CD4-positive, alpha-beta memory T cell (primary cell): ENCODE results near the gene SP6. TPM values are rescaled to one million over a fixed set of nuclear protein-coding genes. Genes with fewer than 3 reads are reported as not detected.

Source experiments
- CTCF ChIA-PET: fragments of 350-600 bp; sonication (Branson Sonifier 250); formaldehyde crosslinking; loops from one replicate; lab custom pipeline; 2021; ENCODE audit warnings: inconsistent platforms; ENCODE audit not compliant: partially characterized antibody; lab: Charles Lee
- POLR2A ChIA-PET: fragments of 350-600 bp; sonication (Branson Sonifier 250); formaldehyde crosslinking; loops from one replicate; lab custom pipeline; 2021; ENCODE audit not compliant: partially characterized antibody; lab: Charles Lee
- DNase-seq, 5 donors: peaks; one replicate each; pipeline versions ENCODE4 v3.0.0 to v3.0.0-alpha.2; 2020 to 2022; ENCODE audit warnings: mixed read lengths in 1 of 5
- H3K27ac ChIP-seq: one replicate; pipeline ENCODE4 v1.7.0; 2013; ENCODE audit warnings: low read depth, low read length
- H3K27me3 ChIP-seq: 2 replicates; pipeline ENCODE4 v1.7.0; 2013; ENCODE audit warnings: mild to moderate bottlenecking, low read length, moderate library complexity; ENCODE audit not compliant: insufficient read depth
- H3K36me3 ChIP-seq: 2 replicates; pipeline ENCODE4 v1.7.0; 2013; ENCODE audit warnings: mild to moderate bottlenecking, low read length, moderate library complexity; ENCODE audit not compliant: insufficient read depth
- H3K4me1 ChIP-seq: 2 replicates; pipeline ENCODE4 v1.7.0; 2013; ENCODE audit warnings: mild to moderate bottlenecking, low read length, moderate library complexity; ENCODE audit not compliant: insufficient read depth
- H3K4me3 ChIP-seq, 2 donors: one replicate each; pipeline ENCODE4 v1.7.0; 2013; ENCODE audit warnings: low read length in 2 of 2, mild to moderate bottlenecking in 1 of 2
- H3K9me3 ChIP-seq, 2 donors: one replicate each; pipeline ENCODE4 v1.7.0; 2013; ENCODE audit warnings: low read length in 2 of 2, control low read depth in 1 of 2; ENCODE audit not compliant: control insufficient read depth in 1 of 2
- H3K27ac Mint-ChIP-seq, 7 donors: one replicate each; pipeline ENCODE4 v1.8.0; 2020 to 2021; ENCODE audit warnings: mixed read lengths in 7 of 7, mild to moderate bottlenecking in 6 of 7, inconsistent platforms in 3 of 7, moderate library complexity in 3 of 7
- H3K27me3 Mint-ChIP-seq, 2 donors: one replicate each; pipeline ENCODE4 v1.8.0; 2020 to 2021; ENCODE audit warnings: mixed read lengths in 2 of 2
- H3K36me3 Mint-ChIP-seq, 2 donors: one replicate each; pipeline ENCODE4 v1.8.0; 2020 to 2021; ENCODE audit warnings: mixed read lengths in 2 of 2, inconsistent platforms in 1 of 2, mild to moderate bottlenecking in 1 of 2
- H3K4me1 Mint-ChIP-seq, 4 donors: one replicate each; pipeline ENCODE4 v1.8.0; 2020 to 2021; ENCODE audit warnings: mixed read lengths in 4 of 4, mild to moderate bottlenecking in 1 of 4
- H3K4me3 Mint-ChIP-seq, 8 donors: one replicate each; pipeline ENCODE4 v1.8.0; 2020 to 2021; ENCODE audit warnings: mixed read lengths in 8 of 8, mild to moderate bottlenecking in 7 of 8, moderate library complexity in 6 of 8, inconsistent platforms in 3 of 8
- H3K9me3 Mint-ChIP-seq, 8 donors: one replicate each; pipeline ENCODE4 v1.8.0; 2020 to 2021; ENCODE audit warnings: mixed read lengths in 8 of 8, mild to moderate bottlenecking in 5 of 8, inconsistent platforms in 3 of 8, moderate library complexity in 1 of 8
- intact Hi-C: fragments of 100-400 bp; cut with micrococcal nuclease; formaldehyde crosslinking; loops from one replicate; pipeline ENCODE4 v1.15.1; 2023
- polyA plus RNA-seq, 2 donors: library from polyadenylated mRNA; unstranded; fragments of 300-500 nt; fragmentation: Illumina TruSeq; gene quantifications; one replicate each; pipeline ENCODE4 v1.2.3, GENCODE V29; 2021
- total RNA-seq, 2 experiments: library from RNA; stranded (reverse); gene quantifications; one replicate each; pipeline ENCODE4 v1.2.3, GENCODE V29; 2021

Gene SP6
- total and polyA plus RNA-seq, 4 experiments from 2014 or later = not detected

DNA sequence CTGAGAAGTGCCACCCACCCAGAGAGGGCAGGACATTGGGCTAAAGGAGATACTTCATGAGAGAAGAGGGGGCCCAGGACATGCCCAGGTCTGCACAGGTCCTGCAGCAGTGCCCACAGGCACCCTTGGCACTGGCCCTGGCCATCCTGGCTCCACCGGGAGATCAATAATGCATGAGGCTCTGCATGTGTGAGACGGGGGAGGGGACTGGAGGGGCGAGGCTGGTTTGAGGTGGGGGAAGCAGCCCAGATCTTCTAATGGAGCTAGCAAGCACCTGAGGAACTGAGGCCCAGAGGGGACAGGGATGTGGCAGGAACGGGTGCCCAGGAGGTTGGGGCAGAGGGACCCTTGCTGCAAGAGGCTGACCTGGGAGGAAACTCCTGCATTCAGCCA lies 29.9 kb downstream of the SP6 start:
- intact Hi-C loops = loop anchor here (1.0 to 10.0 kb wide), 2 partner anchors 10 to 756 kb away; partner anchors contain the start of genes LRRC46 and MRPL10
- H3K4me3 Mint-ChIP-seq = peak overlapping the region; percentile 94 to 99 (median 97)
- H3K4me1 Mint-ChIP-seq = peaks cover 12 to 26% (median 21%) of the 10 kb centered on the region in 4 donors
- DNase-seq = no peak
- peak overlapping the region; percentile 90 to 93 for H3K4me3 ChIP-seq
- H3K4me1 ChIP-seq = peaks cover 25% of the 10 kb centered on the region
- peaks cover 20 to 61% of the 10 kb centered on the region in 2 donors for H3K36me3 Mint-ChIP-seq
- H3K36me3 ChIP-seq = peaks cover 51% of the 10 kb centered on the region
- no peaks in the 10 kb centered on the region for H3K27me3 Mint-ChIP-seq
- no peaks in the 10 kb centered on the region for H3K9me3 ChIP-seq
- ChIA-PET POLR2A (interaction anchor here (0.8 to 3.4 kb wide), 8 partner anchors 10 to 172 kb away, joined by 3 to 57 read pairs (median 10); partner anchors contain the start of genes KPNB1, LRRC46, MRPL10 and SCRN2), CTCF (interaction anchor here (0.7 to 3.4 kb wide), 4 partner anchors 10 to 75 kb away, joined by 3 to 22 read pairs (median 5); partner anchors contain the start of genes LRRC46, MRPL10, SCRN2 and SP2)
- H3K27me3 ChIP-seq = no peaks in the 10 kb centered on the region
- H3K27ac ChIP-seq = peak overlapping the region; percentile 69
- H3K9me3 Mint-ChIP-seq = peaks cover 0 to 3% (median 0%) of the 10 kb centered on the region in 8 donors
- peak overlapping the region; percentile 77 to 98 (median 96) for H3K27ac Mint-ChIP-seq

- intact Hi-C loops = loop anchor here (10.0 kb wide), 1 partner anchor 755 kb away; no protein-coding TSS in a partner anchor
- ChIA-PET CTCF (interaction anchor here (3.4 kb wide), 1 partner anchor 22 kb away, joined by 22 read pairs; the partner anchor contains the start of gene SCRN2), POLR2A (interaction anchor here (3.4 kb wide), 1 partner anchor 11 kb away, joined by 57 read pairs; the partner anchor contains the start of genes LRRC46 and MRPL10)
- peaks cover 12 to 26% (median 20%) of the 10 kb centered on the region in 4 donors for H3K4me1 Mint-ChIP-seq
- peaks cover 25% of the 10 kb centered on the region for H3K4me1 ChIP-seq
- peak overlapping the region; percentile 94 to 99 (median 97) for H3K4me3 Mint-ChIP-seq
- peak overlapping the region; percentile 69 for H3K27ac ChIP-seq
- peaks cover 0 to 3% (median 0%) of the 10 kb centered on the region in 8 donors for H3K9me3 Mint-ChIP-seq
- no peaks in the 10 kb centered on the region for H3K27me3 Mint-ChIP-seq
- DNase-seq = no peak
- H3K4me3 ChIP-seq = peak overlapping the region; percentile 90 to 93
- peak overlapping the region in 6 of 7 donors; percentile 77 to 98 (median 96) for H3K27ac Mint-ChIP-seq
- H3K9me3 ChIP-seq = no peaks in the 10 kb centered on the region
- no peaks in the 10 kb centered on the region for H3K27me3 ChIP-seq
- peaks cover 55% of the 10 kb centered on the region for H3K36me3 ChIP-seq
- H3K36me3 Mint-ChIP-seq = peaks cover 20 to 64% of the 10 kb centered on the region in 2 donors
Observed at GRCh38 chr17:47820033-47820789, 30.8 kb downstream of the SP6 start.

- H3K27ac ChIP-seq = no peak overlapping the region
- H3K27me3 ChIP-seq = no peaks in the 10 kb centered on the region
- peaks cover 0 to 3% (median 0%) of the 10 kb centered on the region in 8 donors for H3K9me3 Mint-ChIP-seq
- peak overlapping the region in 3 of 8 donors; percentile 5 to 35 (median 12) for H3K4me3 Mint-ChIP-seq
- intact Hi-C loops = no loop called here
- DNase-seq = no peak
- no peaks in the 10 kb centered on the region for H3K27me3 Mint-ChIP-seq
- H3K4me1 Mint-ChIP-seq = peaks cover 12 to 26% (median 20%) of the 10 kb centered on the region in 4 donors
- H3K4me3 ChIP-seq = no peak overlapping the region
- H3K27ac Mint-ChIP-seq = peak overlapping the region in 5 of 7 donors; percentile 8 to 52 (median 12)
- no peaks in the 10 kb centered on the region for H3K9me3 ChIP-seq
- ChIA-PET CTCF (no interaction called here), POLR2A (no interaction called here)
- H3K4me1 ChIP-seq = peaks cover 25% of the 10 kb centered on the region
- H3K36me3 ChIP-seq = peaks cover 61% of the 10 kb centered on the region
- H3K36me3 Mint-ChIP-seq = peaks cover 19 to 68% of the 10 kb centered on the region in 2 donors
Observed at GRCh38 chr17:47819475-47819874, 31.5 kb downstream of the SP6 start.

- Histone ChIP-seq H3K9me3 (no peaks in the 10 kb centered on the region), H3K27ac (no peak overlapping the region), H3K27me3 (no peaks in the 10 kb centered on the region), H3K4me1 (peaks cover 25% of the 10 kb centered on the region), H3K36me3 (peaks cover 57% of the 10 kb centered on the region), H3K4me3 (no peak overlapping the region)
- intact Hi-C loops = no loop called here
- ChIA-PET POLR2A (no interaction called here), CTCF (no interaction called here)
- peaks cover 12 to 26% (median 20%) of the 10 kb centered on the region in 4 donors for H3K4me1 Mint-ChIP-seq
- no peaks in the 10 kb centered on the region for H3K9me3 Mint-ChIP-seq
- peaks cover 16 to 62% of the 10 kb centered on the region in 2 donors for H3K36me3 Mint-ChIP-seq
- DNase-seq = no peak
- H3K27ac Mint-ChIP-seq = peak overlapping the region in 2 of 7 donors; percentile 4 to 29
- H3K27me3 Mint-ChIP-seq = no peaks in the 10 kb centered on the region
- peak overlapping the region in 1 of 8 donors; percentile 21 for H3K4me3 Mint-ChIP-seq
Observed at GRCh38 chr17:47818002-47818695, 32.8 kb downstream of the SP6 start.

GRCh38 chr17:47816947-47817346 lies 34.0 kb downstream of the SP6 start:
- H3K9me3 ChIP-seq = no peaks in the 10 kb centered on the region
- no peak overlapping the region for H3K4me3 ChIP-seq
- Mint-ChIP-seq H3K27ac (no peak overlapping the region), H3K9me3 (no peaks in the 10 kb centered on the region), H3K27me3 (no peaks in the 10 kb centered on the region), H3K4me1 (peaks cover 11 to 18% (median 15%) of the 10 kb centered on the region in 4 donors), H3K36me3 (peaks cover 26 to 69% of the 10 kb centered on the region in 2 donors), H3K4me3 (peak overlapping the region in 1 of 8 donors; percentile 26)
- DNase-seq = no peak
- H3K4me1 ChIP-seq = peaks cover 16% of the 10 kb centered on the region
- ChIA-PET CTCF (no interaction called here), POLR2A (interaction anchor here (1.0 kb wide), 1 partner anchor 13 kb away, joined by 3 read pairs; no protein-coding TSS in a partner anchor)
- intact Hi-C loops = no loop called here
- peaks cover 69% of the 10 kb centered on the region for H3K36me3 ChIP-seq
- no peak overlapping the region for H3K27ac ChIP-seq
- H3K27me3 ChIP-seq = no peaks in the 10 kb centered on the region

GRCh38 chr17:47816111-47816735 lies 34.7 kb downstream of the SP6 start:
- Mint-ChIP-seq H3K27me3 (no peaks in the 10 kb centered on the region), H3K36me3 (peaks cover 31 to 70% of the 10 kb centered on the region in 2 donors), H3K4me1 (peaks cover 10 to 11% (median 11%) of the 10 kb centered on the region in 4 donors), H3K4me3 (no peak overlapping the region), H3K27ac (no peak overlapping the region), H3K9me3 (no peaks in the 10 kb centered on the region)
- Histone ChIP-seq H3K4me3 (no peak overlapping the region), H3K9me3 (no peaks in the 10 kb centered on the region), H3K4me1 (peaks cover 11% of the 10 kb centered on the region), H3K27me3 (no peaks in the 10 kb centered on the region), H3K36me3 (peaks cover 76% of the 10 kb centered on the region), H3K27ac (no peak overlapping the region)
- intact Hi-C loops = no loop called here
- no peak for DNase-seq
- POLR2A ChIA-PET = interaction anchor here (1.0 kb wide), 1 partner anchor 14 kb away, joined by 3 read pairs; no protein-coding TSS in a partner anchor
- CTCF ChIA-PET = no interaction called here
